Measurements from ENCODE around the gene ADGRV1.

DNA sequence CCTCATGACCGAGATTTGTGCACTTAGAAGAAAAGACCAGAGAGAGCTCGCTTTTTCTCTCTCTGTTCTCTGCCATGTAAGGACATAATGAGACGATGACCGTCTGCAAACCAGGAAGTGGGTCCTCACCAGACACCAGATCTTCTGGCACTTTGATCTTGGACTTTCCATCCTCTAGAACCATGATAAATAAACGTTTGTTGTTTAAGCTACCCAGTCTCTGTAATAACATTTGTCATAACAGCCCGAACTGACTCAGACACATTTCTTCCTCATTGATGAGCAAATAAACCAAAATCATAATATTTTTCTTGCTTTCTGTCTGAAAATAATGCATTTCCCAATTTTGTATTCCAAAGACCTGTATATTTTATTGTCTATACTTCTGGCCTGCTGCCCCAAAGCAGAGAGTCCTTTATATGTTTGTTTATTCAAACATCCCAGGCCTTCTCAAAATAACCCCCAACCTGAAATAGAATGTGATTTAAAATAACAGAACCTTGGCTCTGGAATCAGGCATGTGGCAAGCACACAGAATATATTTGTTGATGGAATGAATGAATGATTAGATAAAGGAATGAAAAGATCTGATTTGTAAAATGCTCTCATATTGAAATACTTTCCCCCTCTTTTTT, 396.5 kb downstream of the ADGRV1 start:
- TF ChIP-seq POLR2AphosphoS5 (IDR thresholded peaks at IDR 0.05; ENCODE audit: low read depth, low read length) (no peak), POLR2A (IDR thresholded peaks at IDR 0.05; ENCODE audit: low read depth, low read length) (no peak), TAF1 (IDR thresholded peaks at IDR 0.05; ENCODE audit: borderline replicate concordance, low read depth, low read length) (no peak)
